Esophagus squamous epithelium (tissue), 5 donors: Measurements from ENCODE around the gene TSPAN5. TPM values are rescaled to one million over a fixed set of nuclear protein-coding genes. Genes with fewer than 3 reads are reported as not detected.
A peak's percentile ranks its signal among the peaks of the same experiment; 100 is the strongest.

ENCODE experiments used
- DNase-seq: peaks from one replicate; lab custom pipeline; 2025; lab: John Stamatoyannopoulos, UW
- H3K27ac ChIP-seq, 4 donors: fragments of 200-600 bp; sonication (generic); one replicate each; pipeline ENCODE4 v1.5.1; 2016 to 2019; ENCODE audit warnings: mild to moderate bottlenecking in 1 of 4
- H3K27me3 ChIP-seq, 4 donors: fragments of 200-600 bp; sonication (generic); 1 replicate in 3 of 4; 2 replicates in 1 of 4; pipeline versions ENCODE4 v1.5.1 to v1.6.0; 2017 to 2021; ENCODE audit warnings: antibody characterized with exemption in 1 of 4
- H3K36me3 ChIP-seq, 3 donors: fragments of 200-600 bp; sonication (generic); one replicate each; pipeline ENCODE4 v1.5.1; 2016 to 2019
- H3K4me1 ChIP-seq, 3 donors: fragments of 200-600 bp; sonication (generic); one replicate each; pipeline ENCODE4 v1.5.1; 2017 to 2019
- H3K4me3 ChIP-seq, 4 donors: fragments of 200-600 bp; sonication (generic); 1 replicate in 3 of 4; 2 replicates in 1 of 4; pipeline ENCODE4 v1.5.1; 2016 to 2019; ENCODE audit warnings: mild to moderate bottlenecking in 2 of 4, moderate library complexity in 1 of 4
- H3K9me3 ChIP-seq, 3 donors: fragments of 200-600 bp; sonication (generic); one replicate each; pipeline ENCODE4 v1.5.1; 2016 to 2019
- POLR2A ChIP-seq, 4 donors: fragments of 450-650 bp; IDR thresholded peaks; one replicate each; pipeline ENCODE4 v1.6.1; 2017; ENCODE audit warnings: antibody characterized with exemption in 4 of 4, mild to moderate bottlenecking in 4 of 4, moderate library complexity in 3 of 4
- WGBS, 2 donors: methylation state at CpG; one replicate each; pipeline ENCODE4 v1.1.5; 2018; 5-methylcytosine and 5-hydroxymethylcytosine counted together
- intact Hi-C: fragments of 100-400 bp; cut with DNase I; formaldehyde crosslinking; loops from one replicate; pipeline ENCODE4 v1.15.0; 2022
- total RNA-seq, 4 donors: library from RNA; depleted of rRNA; stranded (reverse); fragments of >200 nt; gene quantifications; one replicate each; pipeline ENCODE4 v1.1.0, GENCODE V29; 2016
- TF ChIP-seq, protein P1 (sequence below), 6 experiments: fragments of 450-650 bp in 4 of 6; fragments of 200-600 bp in 2 of 6; sonication (generic) in 2 of 6; IDR thresholded peaks; one replicate each; pipeline ENCODE4 v1.5.1; 2016 to 2019; ENCODE audit warnings: antibody characterized with exemption in 6 of 6, mild to moderate bottlenecking in 4 of 6, moderate library complexity in 4 of 6
- donor health status: DM: yes; HTN: yes; CAD: no.

Gene TSPAN5
- total RNA-seq, 4 donors from 2014 or later: 10.9 to 19.0 (median 13.9) TPM

DNA sequence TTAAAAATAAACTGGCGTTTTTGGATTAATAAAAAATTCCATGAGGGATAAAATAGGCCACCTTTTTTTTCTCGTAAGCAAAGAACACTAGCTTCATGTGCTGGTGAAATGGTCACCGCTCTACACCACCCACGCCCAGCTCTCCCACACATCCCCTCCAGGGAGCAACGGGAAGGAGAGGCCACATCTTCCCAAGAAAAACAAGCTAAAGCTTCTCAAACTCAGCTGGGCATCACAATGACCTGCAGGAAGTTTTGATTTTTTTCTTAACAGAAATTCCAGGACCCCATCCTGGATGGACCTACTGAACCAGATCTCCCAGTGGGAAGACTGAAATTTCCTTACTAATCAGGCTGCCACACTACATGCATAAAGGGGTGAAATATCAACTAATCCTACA lies 9.8 kb downstream of the TSPAN5 start:
- no peaks in the 10 kb centered on the region for H3K9me3 ChIP-seq
- H3K4me3 ChIP-seq: no peak overlapping the region
- no peak overlapping the region for H3K27ac ChIP-seq
- TF ChIP-seq, protein P1, sequence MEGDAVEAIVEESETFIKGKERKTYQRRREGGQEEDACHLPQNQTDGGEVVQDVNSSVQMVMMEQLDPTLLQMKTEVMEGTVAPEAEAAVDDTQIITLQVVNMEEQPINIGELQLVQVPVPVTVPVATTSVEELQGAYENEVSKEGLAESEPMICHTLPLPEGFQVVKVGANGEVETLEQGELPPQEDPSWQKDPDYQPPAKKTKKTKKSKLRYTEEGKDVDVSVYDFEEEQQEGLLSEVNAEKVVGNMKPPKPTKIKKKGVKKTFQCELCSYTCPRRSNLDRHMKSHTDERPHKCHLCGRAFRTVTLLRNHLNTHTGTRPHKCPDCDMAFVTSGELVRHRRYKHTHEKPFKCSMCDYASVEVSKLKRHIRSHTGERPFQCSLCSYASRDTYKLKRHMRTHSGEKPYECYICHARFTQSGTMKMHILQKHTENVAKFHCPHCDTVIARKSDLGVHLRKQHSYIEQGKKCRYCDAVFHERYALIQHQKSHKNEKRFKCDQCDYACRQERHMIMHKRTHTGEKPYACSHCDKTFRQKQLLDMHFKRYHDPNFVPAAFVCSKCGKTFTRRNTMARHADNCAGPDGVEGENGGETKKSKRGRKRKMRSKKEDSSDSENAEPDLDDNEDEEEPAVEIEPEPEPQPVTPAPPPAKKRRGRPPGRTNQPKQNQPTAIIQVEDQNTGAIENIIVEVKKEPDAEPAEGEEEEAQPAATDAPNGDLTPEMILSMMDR (IDR thresholded peaks at IDR 0.05): no peak
- no peak for TF ChIP-seq POLR2A (IDR thresholded peaks at IDR 0.05)
- H3K36me3 ChIP-seq: no peaks in the 10 kb centered on the region
- intact Hi-C loops: no loop called here
- H3K27me3 ChIP-seq: no peaks in the 10 kb centered on the region
- peaks cover 0 to 29% (median 0%) of the 10 kb centered on the region in 3 donors for H3K4me1 ChIP-seq
- WGBS, 2 donors: 71 to 83% methylated on average over 5 of the region's 5 CpGs
- DNase-seq: no peak

DNA sequence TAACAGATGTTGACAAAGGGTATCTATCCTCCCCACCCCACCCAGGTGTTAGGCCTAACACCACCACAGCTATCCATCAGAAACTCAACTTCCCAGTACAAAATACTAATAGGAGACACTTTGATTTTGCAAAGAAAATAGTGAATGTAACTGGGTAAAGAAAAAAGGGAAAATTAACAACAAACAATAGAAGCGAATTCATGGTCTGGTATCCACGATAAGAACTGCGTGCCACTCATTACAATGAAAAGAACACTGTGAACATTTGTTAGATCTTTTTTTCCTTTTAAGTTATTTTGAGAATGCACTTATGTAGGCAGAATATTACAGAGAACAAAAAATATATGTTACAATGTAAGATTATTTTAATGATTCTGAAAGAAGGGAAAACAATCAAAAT lies 12.0 kb downstream of the TSPAN5 start:
- Histone ChIP-seq H3K4me3 (no peak overlapping the region), H3K9me3 (no peaks in the 10 kb centered on the region), H3K27ac (no peak overlapping the region), H3K36me3 (no peaks in the 10 kb centered on the region), H3K27me3 (no peaks in the 10 kb centered on the region), H3K4me1 (peaks cover 0 to 41% (median 0%) of the 10 kb centered on the region in 3 donors)
- no peak for DNase-seq
- TF ChIP-seq, protein P1 (IDR thresholded peaks at IDR 0.05): no peak
- TF ChIP-seq POLR2A (IDR thresholded peaks at IDR 0.05): no peak
- WGBS, 2 donors: 97 to 98% methylated on average over 3 of the region's 3 CpGs
- intact Hi-C loops: no loop called here

GRCh38 chr4:98645527-98645926 lies 12.9 kb downstream of the TSPAN5 start:
- intact Hi-C loops: no loop called here

DNA sequence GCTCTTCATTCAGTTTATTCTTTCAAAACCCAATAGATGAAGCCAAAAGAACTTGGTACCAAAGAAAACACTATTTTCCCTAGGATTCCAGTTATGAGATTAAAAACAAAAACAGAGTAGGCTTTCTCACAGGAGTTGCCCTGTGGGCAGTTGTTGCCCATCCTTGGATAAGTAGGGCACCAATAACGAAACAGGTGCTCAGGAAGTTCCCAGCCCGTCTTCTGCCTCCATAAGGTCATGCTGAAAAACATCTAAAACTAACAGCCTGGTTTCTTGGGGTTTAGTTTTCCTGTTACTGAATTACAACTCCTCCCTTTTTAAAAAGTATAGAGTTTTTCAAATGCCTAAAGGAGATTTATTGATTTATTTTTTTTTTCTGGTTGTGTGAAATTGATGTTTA lies 14.7 kb downstream of the TSPAN5 start:
- H3K4me1 ChIP-seq: peaks cover 0 to 47% (median 0%) of the 10 kb centered on the region in 3 donors
- TF ChIP-seq, protein P1 (IDR thresholded peaks at IDR 0.05): no peak
- no peak for TF ChIP-seq POLR2A (IDR thresholded peaks at IDR 0.05)
- no peaks in the 10 kb centered on the region for H3K27me3 ChIP-seq
- H3K4me3 ChIP-seq: no peak overlapping the region
- peak overlapping the region in 1 of 4 donors; percentile 10 for H3K27ac ChIP-seq
- 77 to 79% methylated on average over 2 of the region's 2 CpGs for WGBS, 2 donors
- intact Hi-C loops: no loop called here
- no peak for DNase-seq
- H3K9me3 ChIP-seq: no peaks in the 10 kb centered on the region
- no peaks in the 10 kb centered on the region for H3K36me3 ChIP-seq

More at GRCh38 chr4:98645527-98645926, 12.9 kb downstream of the TSPAN5 start:
- no peak for DNase-seq
- Histone ChIP-seq H3K4me1 (peaks cover 0 to 43% (median 0%) of the 10 kb centered on the region in 3 donors), H3K9me3 (no peaks in the 10 kb centered on the region), H3K27me3 (no peaks in the 10 kb centered on the region), H3K4me3 (no peak overlapping the region), H3K36me3 (no peaks in the 10 kb centered on the region), H3K27ac (no peak overlapping the region)
- WGBS, 2 donors: 89 to 92% methylated on average over 6 of the region's 6 CpGs
- TF ChIP-seq, protein P1 (IDR thresholded peaks at IDR 0.05): no peak
- no peak for TF ChIP-seq POLR2A (IDR thresholded peaks at IDR 0.05)

GRCh38 chr4:98642991-98643426 lies 15.4 kb downstream of the TSPAN5 start:
- H3K9me3 ChIP-seq: no peaks in the 10 kb centered on the region
- H3K4me3 ChIP-seq: no peak overlapping the region
- DNase-seq: no peak
- no peak for TF ChIP-seq POLR2A (IDR thresholded peaks at IDR 0.05)
- TF ChIP-seq, protein P1 (IDR thresholded peaks at IDR 0.05): no peak
- intact Hi-C loops: no loop called here
- peak overlapping the region in 1 of 4 donors; percentile 19 for H3K27ac ChIP-seq
- no peaks in the 10 kb centered on the region for H3K27me3 ChIP-seq
- no peaks in the 10 kb centered on the region for H3K36me3 ChIP-seq
- 40% methylated on average over 4 of the region's 4 CpGs for WGBS, 2 donors
- peaks cover 0 to 45% (median 0%) of the 10 kb centered on the region in 3 donors for H3K4me1 ChIP-seq
